NT2/D1 (cell line): ENCODE measurements around the gene SLC25A2.

Experiments
- DNase-seq: peaks from one replicate; pipeline ENCODE4 v3.0.0-alpha.2; 2011; ENCODE audit warnings: low read depth, low spot score
- H3K27me3 ChIP-seq: 2 replicates; pipeline ENCODE4 v1.6.0; 2011; ENCODE audit warnings: mild to moderate bottlenecking; ENCODE audit not compliant: insufficient read length, insufficient read depth
- H3K36me3 ChIP-seq: 2 replicates; pipeline ENCODE4 v1.6.1; 2011; ENCODE audit warnings: mild to moderate bottlenecking, low read length, mixed read lengths; ENCODE audit not compliant: insufficient read depth, insufficient read length
- H3K4me1 ChIP-seq: 2 replicates; pipeline ENCODE4 v1.5.1; 2011; ENCODE audit not compliant: insufficient read depth, insufficient read length
- H3K4me3 ChIP-seq: 2 replicates; pipeline ENCODE4 v1.5.1; 2011; ENCODE audit warnings: low read depth; ENCODE audit not compliant: insufficient read length
- H3K9ac ChIP-seq: 2 replicates; pipeline ENCODE4 v1.6.0; 2011; ENCODE audit warnings: low read depth; ENCODE audit not compliant: insufficient read length
- H3K9me3 ChIP-seq: 2 replicates; pipeline ENCODE4 v1.5.1; 2011; ENCODE audit warnings: mild to moderate bottlenecking, low read length; ENCODE audit not compliant: insufficient read depth
- SUZ12 ChIP-seq: IDR thresholded peaks from 2 replicates; pipeline ENCODE4 v1.6.1; 2011; ENCODE audit not compliant: insufficient read length, insufficient read depth; ENCODE audit errors: extremely low read depth
- YY1 ChIP-seq: IDR thresholded peaks from 2 replicates; pipeline ENCODE4 v1.6.1; 2011; ENCODE audit not compliant: insufficient read length, insufficient read depth
- ZNF274 ChIP-seq: IDR thresholded peaks from 2 replicates; pipeline ENCODE4 v1.6.1; 2011; ENCODE audit warnings: mild to moderate bottlenecking, low read depth, low read length

Gene SLC25A2

GRCh38 chr5:141272906-141273305, 30.9 kb downstream of the SLC25A2 start:
- H3K27me3 ChIP-seq, result no peaks in the 10 kb centered on the region
- peaks cover 24% of the 10 kb centered on the region for H3K9me3 ChIP-seq
- H3K4me1 ChIP-seq, result no peaks in the 10 kb centered on the region
- H3K36me3 ChIP-seq, result no peaks in the 10 kb centered on the region
- DNase-seq, result no peak
- no peak overlapping the region for H3K4me3 ChIP-seq
- TF ChIP-seq YY1, result no peak
- TF ChIP-seq SUZ12, result no peak
- no peak for TF ChIP-seq ZNF274
- no peak overlapping the region for H3K9ac ChIP-seq

GRCh38 chr5:141269195-141269594, 34.7 kb downstream of the SLC25A2 start:
- Histone ChIP-seq H3K27me3 (no peaks in the 10 kb centered on the region), H3K36me3 (no peaks in the 10 kb centered on the region), H3K4me1 (no peaks in the 10 kb centered on the region), H3K9me3 (peaks cover 55% of the 10 kb centered on the region), H3K4me3 (no peak overlapping the region), H3K9ac (no peak overlapping the region)
- DNase-seq, result no peak
- no peak for TF ChIP-seq YY1
- no peak for TF ChIP-seq ZNF274
- no peak for TF ChIP-seq SUZ12

GRCh38 chr5:141261238-141261546, 42.7 kb downstream of the SLC25A2 start:
- DNase-seq, result no peak
- H3K4me3 ChIP-seq, result no peak overlapping the region
- H3K9ac ChIP-seq, result no peak overlapping the region
- peaks cover 91% of the 10 kb centered on the region for H3K9me3 ChIP-seq
- no peaks in the 10 kb centered on the region for H3K36me3 ChIP-seq
- TF ChIP-seq YY1 (no peak), ZNF274 (no peak; the same call in 1 of the 2 replicates), SUZ12 (no peak)
- H3K27me3 ChIP-seq, result no peaks in the 10 kb centered on the region
- H3K4me1 ChIP-seq, result no peaks in the 10 kb centered on the region

GRCh38 chr5:141260458-141261237, 43.2 kb downstream of the SLC25A2 start:
- Histone ChIP-seq H3K9ac (no peak overlapping the region), H3K4me1 (no peaks in the 10 kb centered on the region), H3K9me3 (peaks cover 94% of the 10 kb centered on the region), H3K36me3 (no peaks in the 10 kb centered on the region), H3K27me3 (no peaks in the 10 kb centered on the region), H3K4me3 (no peak overlapping the region)
- TF ChIP-seq SUZ12, result no peak
- TF ChIP-seq YY1, result no peak
- TF ChIP-seq ZNF274, result peak; percentile 78
- no peak for DNase-seq

GRCh38 chr5:141258948-141259347, 44.9 kb downstream of the SLC25A2 start:
- no peak overlapping the region for H3K9ac ChIP-seq
- TF ChIP-seq ZNF274 (peak; percentile 47; the same call in 1 of the 2 replicates), YY1 (no peak)
- no peaks in the 10 kb centered on the region for H3K36me3 ChIP-seq
- H3K4me1 ChIP-seq, result no peaks in the 10 kb centered on the region
- peaks cover 96% of the 10 kb centered on the region for H3K9me3 ChIP-seq
- H3K4me3 ChIP-seq, result no peak overlapping the region
- H3K27me3 ChIP-seq, result no peaks in the 10 kb centered on the region
- no peak for DNase-seq

GRCh38 chr5:141258464-141258863, 45.4 kb downstream of the SLC25A2 start:
- DNase-seq, result no peak
- Histone ChIP-seq H3K9me3 (peaks cover 96% of the 10 kb centered on the region), H3K27me3 (no peaks in the 10 kb centered on the region), H3K4me3 (no peak overlapping the region), H3K4me1 (no peaks in the 10 kb centered on the region), H3K9ac (no peak overlapping the region), H3K36me3 (no peaks in the 10 kb centered on the region)
- TF ChIP-seq ZNF274, result no peak
- TF ChIP-seq SUZ12, result no peak
- TF ChIP-seq YY1, result no peak
